ENCODE measurements around the gene MPG. TPM values are rescaled to one million over a fixed set of nuclear protein-coding genes. Genes with fewer than 3 reads are reported as not detected.
"Not testable (repeated sequence)": the region's sequence is repeated elsewhere in the genome, so short reads cannot be mapped to it uniquely, and the experiment has no call there.

The MPG gene
- total and polyA plus RNA-seq, 9 donors: 0.60 to 90.9 (median 48.4) TPM

GRCh38 chr16:119835-120491 is 41.9 kb downstream of the MPG start:
- H3K4me3 ChIP-seq: no peak overlapping the region
- no peaks in the 10 kb centered on the region for H3K36me3 ChIP-seq
- intact Hi-C loops (cut with DNase I): no loop called here
- TF ChIP-seq EP300 (IDR thresholded peaks at IDR 0.05) (no peak), CTCF (IDR thresholded peaks at IDR 0.05) (no peak), POLR2A (IDR thresholded peaks at IDR 0.05) (no peak)
- no peaks in the 10 kb centered on the region for H3K27me3 ChIP-seq
- DNase-seq: no peak
- H3K4me1 ChIP-seq (ENCODE audit: insufficient read depth): no peaks in the 10 kb centered on the region
- 81 to 88% (median 84%) methylated on average over 3 of the region's 3 CpGs for WGBS, 3 donors
- H3K27ac ChIP-seq: no peak overlapping the region
- no peaks in the 10 kb centered on the region for H3K9me3 ChIP-seq

- no peak for TF ChIP-seq EP300 (IDR thresholded peaks at IDR 0.05)
- TF ChIP-seq CTCF (IDR thresholded peaks at IDR 0.05): no peak
- no peak for TF ChIP-seq POLR2A (IDR thresholded peaks at IDR 0.05)
These were observed 42.7 kb downstream of the MPG start for GRCh38 chr16:120756-121155.

GRCh38 chr16:122361-122760 is 44.3 kb downstream of the MPG start:
- no peaks in the 10 kb centered on the region for H3K27me3 ChIP-seq
- H3K36me3 ChIP-seq: no peaks in the 10 kb centered on the region
- no peak for TF ChIP-seq EP300 (IDR thresholded peaks at IDR 0.05)
- no peak for TF ChIP-seq CTCF (IDR thresholded peaks at IDR 0.05)
- no peak for TF ChIP-seq POLR2A (IDR thresholded peaks at IDR 0.05)
- intact Hi-C loops (cut with DNase I): no loop called here
- 13 to 32% (median 17%) methylated on average over 1 of the region's 1 CpG for WGBS, 3 donors
- H3K4me1 ChIP-seq (ENCODE audit: insufficient read depth): no peaks in the 10 kb centered on the region
- H3K4me3 ChIP-seq: no peak overlapping the region
- no peak overlapping the region for H3K27ac ChIP-seq
- no peak for DNase-seq
- no peaks in the 10 kb centered on the region for H3K9me3 ChIP-seq

More at GRCh38 chr16:120756-121155, 42.7 kb downstream of the MPG start:
- Histone ChIP-seq H3K4me3 (no peak overlapping the region), H3K4me1 (ENCODE audit: insufficient read depth) (no peaks in the 10 kb centered on the region), H3K36me3 (no peaks in the 10 kb centered on the region), H3K9me3 (no peaks in the 10 kb centered on the region), H3K27ac (no peak overlapping the region), H3K27me3 (no peaks in the 10 kb centered on the region)
- no peak for DNase-seq
- 90 to 97% (median 93%) methylated on average over 2 of the region's 2 CpGs for WGBS, 3 donors
- intact Hi-C loops (cut with DNase I): no loop called here

- intact Hi-C loops (cut with DNase I); H3K4me1 ChIP-seq (ENCODE audit: insufficient read depth); H3K9me3 ChIP-seq; H3K27me3 ChIP-seq; H3K27ac ChIP-seq; H3K36me3 ChIP-seq; H3K4me3 ChIP-seq; DNase-seq: not testable (repeated sequence)
- WGBS, 3 donors: 81 to 85% (median 85%) methylated on average over 18 to 19 of the region's 19 CpGs
These were observed 45.7 kb downstream of the MPG start for GRCh38 chr16:123558-124350.

- WGBS, 3 donors: 76 to 87% (median 84%) methylated on average over 3 of the region's 3 CpGs
- intact Hi-C loops (cut with DNase I): no loop called here
- no peaks in the 10 kb centered on the region for H3K36me3 ChIP-seq
- no peak overlapping the region for H3K27ac ChIP-seq
- no peaks in the 10 kb centered on the region for H3K27me3 ChIP-seq
- no peaks in the 10 kb centered on the region for H3K9me3 ChIP-seq
- DNase-seq: no peak
- no peak overlapping the region for H3K4me3 ChIP-seq
- TF ChIP-seq CTCF (IDR thresholded peaks at IDR 0.05): no peak
- no peak for TF ChIP-seq POLR2A (IDR thresholded peaks at IDR 0.05)
- no peak for TF ChIP-seq EP300 (IDR thresholded peaks at IDR 0.05)
- no peaks in the 10 kb centered on the region for H3K4me1 ChIP-seq (ENCODE audit: insufficient read depth)
These were observed 47.0 kb downstream of the MPG start for GRCh38 chr16:125011-125410.
